HG03378 (cell line): ENCODE data around the gene NOC3L.

Experiments
- ATAC-seq: cut with Tn5 transposase; IDR thresholded peaks from one replicate; pipeline ENCODE4 v1.9.1; 2021; ENCODE audit warnings: mild to moderate bottlenecking, moderate library complexity; ENCODE audit not compliant: unreplicated experiment

NOC3L gene

DNA sequence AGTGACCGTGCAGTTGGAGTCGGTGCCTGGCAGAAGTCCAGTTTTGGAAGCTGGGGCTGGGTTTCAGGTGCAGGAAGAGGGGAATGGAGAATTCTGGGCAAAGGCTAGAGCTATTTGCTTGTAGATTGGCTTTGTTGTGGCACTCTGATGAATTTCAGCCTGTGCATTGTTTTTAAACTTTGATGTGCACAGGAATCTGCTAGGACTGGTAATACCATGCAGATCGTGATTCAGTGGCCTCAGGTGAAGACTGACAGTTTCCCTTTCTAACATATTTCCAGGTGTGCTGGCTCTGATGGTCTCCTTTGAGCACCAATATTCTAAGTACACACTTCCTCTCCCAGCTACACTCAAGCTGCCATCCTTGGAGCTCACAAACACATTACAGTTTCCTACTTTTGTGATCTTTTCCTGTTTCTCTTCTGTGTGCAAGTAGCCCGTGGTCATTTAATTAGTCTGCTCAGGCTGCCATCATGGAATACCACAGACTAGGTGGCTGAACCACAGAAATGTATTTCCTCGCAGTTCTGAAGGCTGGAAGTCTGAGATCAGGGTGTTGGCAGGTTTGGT, 55.6 kb downstream of the NOC3L start:
- ATAC-seq = no peak

DNA sequence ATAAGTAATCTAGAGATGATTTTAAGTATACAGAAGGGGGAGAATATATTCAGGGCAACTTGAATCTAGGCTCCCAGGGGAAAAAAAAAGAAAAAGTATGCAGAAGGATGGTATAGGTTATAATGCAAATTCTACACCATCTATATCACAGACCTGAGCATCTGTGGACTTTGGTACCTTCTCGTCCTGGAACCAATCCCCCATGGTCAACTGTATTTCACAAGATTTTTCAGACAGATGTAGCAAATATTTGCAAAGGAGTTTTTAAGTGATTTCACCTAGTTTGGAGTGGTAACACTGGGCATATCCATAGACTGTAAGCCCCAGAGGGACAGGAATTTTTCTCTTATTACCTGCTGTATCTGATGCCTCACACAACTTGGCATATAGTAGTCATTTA, 58.8 kb downstream of the NOC3L start:
- no peak for ATAC-seq

DNA sequence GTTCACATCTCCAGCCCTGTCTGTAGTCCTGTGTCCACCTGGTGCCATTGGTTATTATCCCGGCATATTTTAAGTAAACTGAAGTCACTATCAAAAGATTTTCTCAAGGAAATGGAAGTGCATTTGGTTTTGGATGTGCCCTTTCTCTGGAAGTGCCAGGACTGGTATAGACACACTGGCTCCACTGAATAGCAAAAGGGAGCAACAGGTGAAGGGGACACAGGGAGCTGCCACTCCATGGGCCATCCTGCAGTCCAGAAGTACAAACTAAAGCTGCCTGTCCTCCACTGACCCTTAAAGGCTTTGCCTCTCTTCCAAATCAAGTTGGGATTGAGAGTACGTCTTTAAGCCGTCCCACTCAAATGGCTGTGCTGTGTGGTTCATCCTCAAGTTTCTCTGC, 62.7 kb downstream of the NOC3L start:
- no peak for ATAC-seq

DNA sequence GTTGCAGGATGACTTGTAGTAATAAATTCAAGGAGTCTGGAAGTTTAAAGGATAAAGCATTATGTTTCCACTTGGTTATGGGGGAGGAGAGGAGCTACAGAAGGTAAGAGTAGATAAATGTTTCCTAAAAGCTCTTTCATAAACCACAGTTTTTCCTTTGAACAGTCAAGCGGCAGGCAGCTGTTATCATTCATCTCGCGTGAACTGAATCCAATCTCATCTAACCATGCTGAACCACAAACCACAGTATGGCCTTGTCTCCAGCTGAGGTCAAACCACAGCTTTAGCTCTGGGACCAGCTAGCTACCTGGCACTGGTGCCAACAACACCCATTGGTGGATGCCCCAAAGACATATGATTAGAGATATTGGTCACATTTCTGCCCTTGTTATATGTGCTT, 63.3 kb downstream of the NOC3L start:
- ATAC-seq = no peak

- no peak for ATAC-seq
These were observed 68.6 kb downstream of the NOC3L start for GRCh38 chr10:94294168-94294567.

- no peak for ATAC-seq
These were observed 69.4 kb downstream of the NOC3L start for GRCh38 chr10:94293354-94293753.

- no peak for ATAC-seq
These were observed 70.2 kb downstream of the NOC3L start for GRCh38 chr10:94292434-94293090.

GRCh38 chr10:94288361-94289101, 74.2 kb downstream of the NOC3L start:
- ATAC-seq = no peak

DNA sequence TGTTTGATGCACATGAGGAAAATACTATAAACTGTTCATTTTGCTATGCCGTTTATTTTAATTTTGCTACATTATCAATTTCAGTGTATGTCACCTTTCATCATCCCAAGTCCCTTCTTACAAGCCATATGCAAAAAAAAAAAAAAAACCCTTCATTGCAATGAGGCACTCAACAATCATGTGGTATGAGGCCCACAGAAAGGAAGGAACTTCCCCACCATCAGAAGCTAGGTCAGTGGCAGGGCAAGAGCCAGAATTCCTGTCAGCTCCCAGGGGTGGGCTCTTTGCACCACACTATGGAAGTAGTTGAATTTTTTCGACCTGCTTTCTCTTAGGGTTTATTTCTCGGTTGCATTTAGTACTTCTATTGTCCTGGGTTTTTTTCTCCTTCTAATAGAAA, 75.4 kb downstream of the NOC3L start:
- ATAC-seq = no peak

- ATAC-seq = no peak
These were observed 75.8 kb downstream of the NOC3L start for GRCh38 chr10:94286901-94287300.

- ATAC-seq = no peak
These were observed 77.5 kb downstream of the NOC3L start for GRCh38 chr10:94285271-94285670.
